HG02759 (cell line): ENCODE measurements around the gene TMIGD3.

Source experiments
- ATAC-seq: cut with Tn5 transposase; IDR thresholded peaks from one replicate; pipeline ENCODE4 v1.9.1; 2021; ENCODE audit warnings: mild to moderate bottlenecking, moderate library complexity; ENCODE audit not compliant: unreplicated experiment

TMIGD3 gene

GRCh38 chr1:111476761-111477309, 26.6 kb downstream of the TMIGD3 start:
- peak; percentile 75 for ATAC-seq

GRCh38 chr1:111476214-111476613, 27.2 kb downstream of the TMIGD3 start:
- ATAC-seq, result no peak

GRCh38 chr1:111475701-111476100, 27.7 kb downstream of the TMIGD3 start:
- ATAC-seq, result no peak

- ATAC-seq, result no peak
Observed at GRCh38 chr1:111474521-111474920, 28.9 kb downstream of the TMIGD3 start.

- ATAC-seq, result no peak
Observed at GRCh38 chr1:111474106-111474505, 29.3 kb downstream of the TMIGD3 start.

GRCh38 chr1:111471538-111471937, 31.9 kb downstream of the TMIGD3 start:
- ATAC-seq, result no peak

- ATAC-seq, result peak; percentile 59
Observed at GRCh38 chr1:111471012-111471411, 32.4 kb downstream of the TMIGD3 start.

- no peak for ATAC-seq
Observed at GRCh38 chr1:111470596-111470995, 32.8 kb downstream of the TMIGD3 start.

GRCh38 chr1:111469539-111469938, 33.9 kb downstream of the TMIGD3 start:
- ATAC-seq, result no peak

GRCh38 chr1:111468717-111469100, 34.7 kb downstream of the TMIGD3 start:
- no peak for ATAC-seq

- no peak for ATAC-seq
Observed at GRCh38 chr1:111467865-111468716, 35.3 kb downstream of the TMIGD3 start.

GRCh38 chr1:111466480-111466879, 37.0 kb downstream of the TMIGD3 start:
- no peak for ATAC-seq

- ATAC-seq, result no peak
Observed at GRCh38 chr1:111465754-111466153, 37.7 kb downstream of the TMIGD3 start.

GRCh38 chr1:111463029-111463683, 40.3 kb downstream of the TMIGD3 start:
- ATAC-seq, result no peak

- ATAC-seq, result no peak
Observed at GRCh38 chr1:111462370-111463028, 40.9 kb downstream of the TMIGD3 start.

- ATAC-seq, result no peak
Observed at GRCh38 chr1:111461765-111462164, 41.7 kb downstream of the TMIGD3 start.

- no peak for ATAC-seq
Observed at GRCh38 chr1:111455642-111456031, 47.8 kb downstream of the TMIGD3 start.

GRCh38 chr1:111454859-111455641, 48.4 kb downstream of the TMIGD3 start:
- no peak for ATAC-seq

GRCh38 chr1:111453706-111454105, 49.7 kb downstream of the TMIGD3 start:
- ATAC-seq, result no peak

- ATAC-seq, result no peak
Observed at GRCh38 chr1:111452581-111452980, 50.9 kb downstream of the TMIGD3 start.

GRCh38 chr1:111450185-111450584, 53.2 kb downstream of the TMIGD3 start:
- ATAC-seq, result no peak
